Hematopoietic multipotent progenitor cell treated with erythropoietin and hydrocortisone succinate and interleukin-3 and kit ligand, for 4 days (in vitro differentiated cells): ENCODE measurements around the gene UPK2.

Experiments
- DNase-seq: peaks from one replicate; pipeline ENCODE4 v3.0.0-alpha.2; 2015

UPK2 gene

GRCh38 chr11:118956094-118956846 lies at the start of gene UPK2:
Gene UPK2, plus strand, starts transcription at chr11:118956298. Its CDS starts 53 bp downstream, at chr11:118956351.
- peak; percentile 91 for DNase-seq

- DNase-seq = peak; percentile 90
Measured at GRCh38 chr11:118907051-118908042, 48.8 kb upstream of the UPK2 start.

GRCh38 chr11:118908264-118908663 lies 47.8 kb upstream of the UPK2 start:
- no peak for DNase-seq

- no peak for DNase-seq
Measured at GRCh38 chr11:118908901-118909618, 47.0 kb upstream of the UPK2 start.

- no peak for DNase-seq
Measured at GRCh38 chr11:118909619-118910308, 46.3 kb upstream of the UPK2 start.

GRCh38 chr11:118910309-118911112 lies 45.6 kb upstream of the UPK2 start:
- DNase-seq = peak; percentile 82

GRCh38 chr11:118911113-118911879 lies 44.8 kb upstream of the UPK2 start:
- DNase-seq = peak; percentile 26

GRCh38 chr11:118911880-118912741 lies 44.0 kb upstream of the UPK2 start:
- peak; percentile 87 for DNase-seq

GRCh38 chr11:118912742-118913410 lies 43.2 kb upstream of the UPK2 start:
- peak; percentile 54 for DNase-seq

- DNase-seq = peak; percentile 85
Measured at GRCh38 chr11:118913411-118914125, 42.5 kb upstream of the UPK2 start.

- DNase-seq = peak; percentile 38
Measured at GRCh38 chr11:118914178-118914918, 41.8 kb upstream of the UPK2 start.

- peak; percentile 56 for DNase-seq
Measured at GRCh38 chr11:118914987-118915386, 41.1 kb upstream of the UPK2 start.

- no peak for DNase-seq
Measured at GRCh38 chr11:118915396-118915795, 40.7 kb upstream of the UPK2 start.

GRCh38 chr11:118915941-118916841 lies 39.9 kb upstream of the UPK2 start:
- no peak for DNase-seq

- DNase-seq = no peak
Measured at GRCh38 chr11:118916842-118917388, 39.2 kb upstream of the UPK2 start.

GRCh38 chr11:118917481-118918127 lies 38.5 kb upstream of the UPK2 start:
- peak; percentile 76 for DNase-seq
